ENCODE measurements around the gene RHOXF1.

DNA sequence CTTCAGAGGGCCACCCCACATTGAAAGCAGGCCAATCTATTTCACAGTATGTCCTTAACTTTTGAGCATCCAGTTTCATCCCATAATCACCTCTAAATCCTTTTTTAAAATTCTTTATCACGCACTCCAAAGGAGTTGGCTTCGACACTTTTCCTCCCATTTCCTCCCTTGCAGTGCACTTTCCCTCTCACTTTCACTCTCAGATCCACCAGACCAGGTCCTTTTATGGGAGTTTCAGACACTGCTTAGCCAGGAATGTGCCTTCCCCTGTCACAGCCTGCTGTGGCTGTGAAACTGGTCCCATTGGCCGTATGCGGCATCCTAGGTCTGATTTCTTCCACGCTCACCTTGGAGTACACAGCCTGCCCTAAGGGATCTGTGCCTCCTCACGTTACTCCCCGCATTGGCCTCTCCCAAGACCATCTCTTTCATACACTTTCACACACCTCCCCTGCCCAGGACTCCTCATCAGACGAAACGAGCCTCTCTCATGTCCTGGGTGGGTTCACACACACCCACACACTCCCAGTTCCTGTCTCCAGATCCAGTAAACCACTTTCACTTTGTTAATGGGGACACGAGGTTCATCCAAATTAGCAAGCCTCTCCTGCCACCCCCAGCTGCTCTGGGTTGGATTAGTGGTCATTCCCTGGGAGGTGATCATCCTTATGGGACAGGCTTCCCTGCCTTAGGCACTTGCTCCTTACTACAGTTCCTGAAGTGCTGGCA, 28.3 kb downstream of the RHOXF1 start:
- TF ChIP-seq, protein P1, sequence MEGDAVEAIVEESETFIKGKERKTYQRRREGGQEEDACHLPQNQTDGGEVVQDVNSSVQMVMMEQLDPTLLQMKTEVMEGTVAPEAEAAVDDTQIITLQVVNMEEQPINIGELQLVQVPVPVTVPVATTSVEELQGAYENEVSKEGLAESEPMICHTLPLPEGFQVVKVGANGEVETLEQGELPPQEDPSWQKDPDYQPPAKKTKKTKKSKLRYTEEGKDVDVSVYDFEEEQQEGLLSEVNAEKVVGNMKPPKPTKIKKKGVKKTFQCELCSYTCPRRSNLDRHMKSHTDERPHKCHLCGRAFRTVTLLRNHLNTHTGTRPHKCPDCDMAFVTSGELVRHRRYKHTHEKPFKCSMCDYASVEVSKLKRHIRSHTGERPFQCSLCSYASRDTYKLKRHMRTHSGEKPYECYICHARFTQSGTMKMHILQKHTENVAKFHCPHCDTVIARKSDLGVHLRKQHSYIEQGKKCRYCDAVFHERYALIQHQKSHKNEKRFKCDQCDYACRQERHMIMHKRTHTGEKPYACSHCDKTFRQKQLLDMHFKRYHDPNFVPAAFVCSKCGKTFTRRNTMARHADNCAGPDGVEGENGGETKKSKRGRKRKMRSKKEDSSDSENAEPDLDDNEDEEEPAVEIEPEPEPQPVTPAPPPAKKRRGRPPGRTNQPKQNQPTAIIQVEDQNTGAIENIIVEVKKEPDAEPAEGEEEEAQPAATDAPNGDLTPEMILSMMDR (IDR thresholded peaks at IDR 0.05) = no peak
- TF ChIP-seq POLR2AphosphoS5 (IDR thresholded peaks at IDR 0.05; ENCODE audit: insufficient read depth in 1 of 2, low read depth in 1 of 2) = no peak

Measured in vagina (tissue), 2 donors.